ENCODE results near the gene RFK.
"Not testable (repeated sequence)": the region's sequence is repeated elsewhere in the genome, so short reads cannot be mapped to it uniquely, and the experiment has no call there.

Gene RFK

GRCh38 chr9:76365028-76365427 lies 29.2 kb downstream of the RFK start:
- H3K9me3 Mint-ChIP-seq = no peaks in the 10 kb centered on the region
- no peaks in the 10 kb centered on the region for H3K4me1 Mint-ChIP-seq
- no peak overlapping the region for H3K4me3 Mint-ChIP-seq
- ATAC-seq (no peak), DNase-seq (ENCODE audit: low spot score in 2 of 2) (no peak)
- no peaks in the 10 kb centered on the region for H3K36me3 Mint-ChIP-seq
- H3K27ac Mint-ChIP-seq = no peak overlapping the region

- Mint-ChIP-seq H3K4me3 (no peak overlapping the region), H3K9me3 (no peaks in the 10 kb centered on the region), H3K36me3 (no peaks in the 10 kb centered on the region), H3K27ac (no peak overlapping the region), H3K4me1 (no peaks in the 10 kb centered on the region)
- ATAC-seq (no peak), DNase-seq (ENCODE audit: low spot score in 2 of 2) (no peak)
Measured at GRCh38 chr9:76363032-76363395, 31.2 kb downstream of the RFK start.

DNA sequence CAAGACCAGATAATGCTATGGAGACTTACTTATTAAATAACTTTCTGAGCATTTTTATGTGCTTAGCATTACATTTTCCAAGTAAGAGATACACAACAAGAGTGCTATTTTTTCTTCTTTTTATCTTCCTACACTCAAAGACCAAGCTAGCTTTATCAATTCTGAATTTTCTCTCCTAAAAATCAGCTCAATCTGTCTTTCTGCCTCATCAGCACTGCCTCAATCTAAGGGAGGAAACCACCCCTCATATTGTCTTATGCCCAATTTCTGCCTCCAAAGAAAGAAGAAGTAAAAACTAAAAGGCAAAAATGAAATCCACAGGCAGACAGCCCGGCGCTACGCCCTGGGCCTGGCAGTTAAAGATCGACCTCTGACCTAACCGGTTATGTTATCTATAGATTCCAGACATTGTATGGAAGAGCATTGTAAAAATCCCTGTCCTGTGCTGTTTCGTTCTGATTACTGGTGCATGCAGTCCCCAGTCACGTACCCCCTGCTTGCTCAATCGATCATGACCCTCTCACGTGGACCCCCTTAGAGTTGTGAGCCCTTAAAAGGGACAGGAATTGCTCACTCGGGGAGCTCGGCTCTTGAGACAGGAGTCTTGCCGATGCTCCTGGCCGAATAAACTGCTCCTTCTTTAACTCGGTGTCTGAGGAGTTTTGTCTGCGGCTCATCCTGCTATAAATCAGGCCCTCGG lies 31.7 kb downstream of the RFK start:
- H3K27ac Mint-ChIP-seq = not testable (repeated sequence)

DNA sequence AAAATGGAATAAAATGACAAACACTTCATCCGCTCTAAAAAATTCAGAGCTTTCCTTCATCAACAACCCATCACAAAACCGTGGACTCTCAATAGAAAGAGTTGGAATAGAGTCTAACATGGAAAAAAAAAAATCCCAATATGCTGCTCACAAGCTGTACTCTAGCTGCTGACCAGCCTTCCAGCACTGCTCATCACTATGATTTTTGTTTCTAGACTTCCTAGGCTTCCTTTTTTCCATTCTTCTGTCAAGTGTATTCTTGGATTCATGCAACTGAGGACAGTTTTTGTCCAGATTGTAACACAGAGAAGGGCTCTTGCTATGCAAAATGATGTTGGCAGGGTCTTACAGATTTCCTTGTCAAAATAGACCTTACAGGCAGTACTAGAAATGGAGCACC lies 34.5 kb downstream of the RFK start:
- ATAC-seq (no peak), DNase-seq (ENCODE audit: low spot score in 2 of 2) (no peak)
- Mint-ChIP-seq H3K36me3 (no peaks in the 10 kb centered on the region), H3K27ac (no peak overlapping the region), H3K4me1 (no peaks in the 10 kb centered on the region), H3K9me3 (no peaks in the 10 kb centered on the region), H3K4me3 (no peak overlapping the region)

More for the DNA sequence above, 31.7 kb downstream of the RFK start:
- ATAC-seq; H3K4me3 Mint-ChIP-seq; H3K9me3 Mint-ChIP-seq; DNase-seq (ENCODE audit: low spot score in 2 of 2); H3K4me1 Mint-ChIP-seq; H3K36me3 Mint-ChIP-seq: not testable (repeated sequence)

DNA sequence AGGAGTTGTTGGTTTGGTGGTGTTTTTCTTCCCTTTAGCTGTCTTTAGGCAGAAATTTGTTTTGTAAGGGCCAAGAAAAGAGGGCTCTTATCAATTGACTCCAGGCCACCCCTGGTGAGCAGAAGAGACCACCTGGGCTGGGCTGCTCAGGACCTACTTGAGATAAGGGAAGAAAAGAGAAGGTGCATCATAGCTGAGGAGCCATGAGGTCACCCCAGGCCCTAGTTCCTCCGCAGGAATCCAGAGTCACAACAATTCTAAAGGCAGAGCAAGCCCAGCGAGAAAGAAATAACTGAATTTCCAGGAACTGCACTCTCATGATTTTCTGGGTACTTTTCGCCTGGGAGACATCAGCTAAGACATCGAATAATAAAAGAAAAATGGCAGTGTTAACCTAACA lies 34.9 kb downstream of the RFK start:
- no peak for DNase-seq (ENCODE audit: low spot score in 2 of 2)
- Mint-ChIP-seq H3K36me3 (no peaks in the 10 kb centered on the region), H3K4me1 (no peaks in the 10 kb centered on the region), H3K27ac (no peak overlapping the region), H3K9me3 (no peaks in the 10 kb centered on the region), H3K4me3 (no peak overlapping the region)
- ATAC-seq = no peak

GRCh38 chr9:76358628-76359280 lies 35.5 kb downstream of the RFK start:
- Mint-ChIP-seq H3K4me3 (no peak overlapping the region), H3K36me3 (no peaks in the 10 kb centered on the region), H3K4me1 (no peaks in the 10 kb centered on the region), H3K9me3 (no peaks in the 10 kb centered on the region), H3K27ac (no peak overlapping the region)
- ATAC-seq (no peak), DNase-seq (ENCODE audit: low spot score in 2 of 2) (no peak)

DNA sequence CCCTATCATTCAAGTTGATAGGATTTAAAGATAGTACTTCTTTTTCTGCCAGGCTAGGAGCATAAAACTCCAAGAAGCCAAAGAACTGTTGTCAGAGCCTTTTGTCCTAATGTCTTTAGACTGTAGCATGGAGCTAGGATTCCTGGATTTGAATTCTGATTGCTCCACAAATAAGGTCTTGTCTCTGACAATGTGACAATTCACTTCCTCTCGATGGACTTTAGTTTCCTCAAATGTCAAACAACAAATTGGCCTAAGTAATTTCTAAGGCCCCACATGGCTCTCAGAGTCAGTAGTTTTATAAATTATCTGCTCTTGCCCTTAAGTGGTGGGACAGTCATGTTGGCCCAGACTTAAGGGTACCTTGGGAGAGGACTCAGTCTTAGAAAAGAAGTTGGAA lies 36.7 kb downstream of the RFK start:
- H3K4me1 Mint-ChIP-seq = no peaks in the 10 kb centered on the region
- no peak overlapping the region for H3K4me3 Mint-ChIP-seq
- DNase-seq (ENCODE audit: low spot score in 2 of 2) (no peak), ATAC-seq (no peak)
- no peak overlapping the region for H3K27ac Mint-ChIP-seq
- H3K9me3 Mint-ChIP-seq = no peaks in the 10 kb centered on the region
- H3K36me3 Mint-ChIP-seq = no peaks in the 10 kb centered on the region

DNA sequence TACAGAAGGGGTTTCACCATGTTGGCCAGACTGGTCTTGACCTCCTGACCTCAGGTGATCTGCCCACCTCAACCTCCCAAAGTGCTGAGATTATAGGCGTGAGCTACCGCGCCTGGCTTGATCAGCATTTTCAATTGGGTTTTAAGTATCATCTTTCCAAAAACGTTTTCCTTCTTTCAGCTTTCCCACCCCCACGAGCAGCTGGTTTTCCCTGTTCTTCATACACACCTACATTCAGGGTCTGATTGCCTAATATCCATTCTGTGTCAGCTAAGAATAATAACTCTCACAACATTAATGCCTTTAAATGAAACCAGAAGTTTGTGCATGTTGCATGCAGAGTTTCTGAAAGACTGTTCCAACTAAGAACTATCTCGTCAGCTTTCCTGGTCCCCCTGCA lies 38.3 kb downstream of the RFK start:
- no peak for ATAC-seq
- DNase-seq (ENCODE audit: low spot score in 2 of 2) = no peak
- Mint-ChIP-seq H3K36me3 (no peaks in the 10 kb centered on the region), H3K9me3 (no peaks in the 10 kb centered on the region), H3K4me1 (peaks cover 7% of the 10 kb centered on the region), H3K27ac (no peak overlapping the region), H3K4me3 (no peak overlapping the region)

DNA sequence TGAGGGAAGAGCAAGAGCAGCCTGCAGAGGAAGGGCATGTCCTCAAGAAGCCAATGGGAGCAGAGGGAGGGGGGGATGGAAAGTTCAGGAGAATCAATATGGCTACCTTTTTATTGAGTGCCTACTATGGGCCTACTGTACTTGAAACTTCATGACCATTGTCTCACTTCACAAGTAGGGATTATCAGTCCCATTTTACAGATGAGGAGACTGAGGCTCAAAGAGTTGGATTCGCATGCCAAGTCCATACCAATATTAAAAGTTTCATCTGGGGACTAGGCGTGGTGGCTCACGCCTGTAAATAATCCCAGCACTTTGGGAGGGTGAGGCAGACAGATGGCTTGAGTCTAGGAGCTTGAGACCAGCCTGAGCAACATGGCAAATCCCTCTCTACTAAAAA lies 40.0 kb downstream of the RFK start:
- no peak for DNase-seq (ENCODE audit: low spot score in 2 of 2)
- peaks cover 7% of the 10 kb centered on the region for H3K4me1 Mint-ChIP-seq
- no peaks in the 10 kb centered on the region for H3K36me3 Mint-ChIP-seq
- H3K4me3 Mint-ChIP-seq = no peak overlapping the region
- H3K9me3 Mint-ChIP-seq = no peaks in the 10 kb centered on the region
- ATAC-seq = no peak
- no peak overlapping the region for H3K27ac Mint-ChIP-seq

DNA sequence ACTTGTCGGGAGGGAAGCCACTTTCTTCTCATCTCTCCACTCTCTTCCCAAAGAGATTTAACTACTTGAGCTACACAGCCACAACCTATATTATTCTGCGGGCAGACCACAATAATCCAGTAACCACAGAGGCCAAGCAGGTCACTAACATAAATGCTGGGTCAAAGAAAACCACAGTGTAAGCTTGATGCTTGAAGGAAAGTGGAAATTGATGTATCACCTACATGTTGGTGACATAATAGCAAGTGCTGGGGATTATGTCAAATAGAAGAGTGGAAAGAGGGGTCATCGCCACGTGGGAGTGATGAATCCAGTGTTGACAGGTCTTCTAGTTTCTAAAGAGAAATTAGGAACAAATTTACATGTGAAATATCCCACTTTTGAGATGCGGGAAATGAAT lies 40.9 kb downstream of the RFK start:
- Mint-ChIP-seq H3K4me3 (no peak overlapping the region), H3K4me1 (peaks cover 7% of the 10 kb centered on the region), H3K36me3 (no peaks in the 10 kb centered on the region), H3K27ac (no peak overlapping the region), H3K9me3 (no peaks in the 10 kb centered on the region)
- DNase-seq (ENCODE audit: low spot score in 2 of 2) = no peak
- ATAC-seq = no peak

- H3K27ac Mint-ChIP-seq = no peak overlapping the region
- no peaks in the 10 kb centered on the region for H3K9me3 Mint-ChIP-seq
- DNase-seq (ENCODE audit: low spot score in 2 of 2) = no peak
- no peak overlapping the region for H3K4me3 Mint-ChIP-seq
- peaks cover 7% of the 10 kb centered on the region for H3K4me1 Mint-ChIP-seq
- ATAC-seq = no peak
- no peaks in the 10 kb centered on the region for H3K36me3 Mint-ChIP-seq
Measured at GRCh38 chr9:76352026-76352620, 42.1 kb downstream of the RFK start.

DNA sequence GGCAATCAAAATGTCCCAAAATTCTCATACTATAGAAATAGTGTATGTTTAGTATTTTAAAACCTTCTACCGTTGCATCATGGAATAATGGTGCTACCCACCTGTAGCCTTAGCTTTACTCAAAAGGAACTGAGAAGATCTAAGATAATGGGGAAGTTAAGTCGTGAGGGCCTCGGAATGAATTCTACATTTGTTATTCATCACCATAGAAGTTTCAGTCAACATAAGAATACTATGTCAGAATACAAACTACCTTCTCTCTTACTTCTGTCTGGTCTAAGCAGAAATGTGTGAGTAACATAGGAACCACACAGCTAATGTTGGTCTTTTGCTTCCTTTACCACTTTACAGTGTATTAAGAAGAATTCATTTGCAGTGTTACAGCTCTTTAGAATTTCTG lies 43.2 kb downstream of the RFK start:
- H3K4me1 Mint-ChIP-seq = peaks cover 7% of the 10 kb centered on the region

DNA sequence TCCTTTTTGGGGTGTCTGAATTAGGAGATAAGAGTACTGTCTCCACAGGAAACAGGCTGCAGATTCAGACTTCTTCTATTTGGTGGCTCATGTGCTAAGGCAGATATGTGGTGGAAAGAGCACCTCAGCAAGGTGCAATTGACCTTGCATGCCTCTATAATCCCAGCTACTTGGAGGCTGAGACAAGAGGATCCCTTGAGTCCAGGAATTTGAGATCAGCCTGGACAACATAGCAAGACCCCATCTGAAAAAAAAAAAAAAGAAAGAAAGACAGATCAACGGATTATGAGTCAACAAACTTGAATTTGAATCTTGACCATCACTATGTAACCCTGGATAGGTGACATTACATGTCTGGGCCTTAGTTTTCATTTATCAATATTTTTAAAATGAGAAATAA lies 44.4 kb downstream of the RFK start:
- peaks cover 7% of the 10 kb centered on the region for H3K4me1 Mint-ChIP-seq
- no peaks in the 10 kb centered on the region for H3K9me3 Mint-ChIP-seq
- H3K27ac Mint-ChIP-seq = no peak overlapping the region
- H3K36me3 Mint-ChIP-seq = no peaks in the 10 kb centered on the region
- ATAC-seq (no peak), DNase-seq (ENCODE audit: low spot score in 2 of 2) (no peak)
- H3K4me3 Mint-ChIP-seq = no peak overlapping the region

More for the DNA sequence above, 43.2 kb downstream of the RFK start:
- ATAC-seq (no peak), DNase-seq (ENCODE audit: low spot score in 2 of 2) (no peak)
- H3K27ac Mint-ChIP-seq = no peak overlapping the region
- no peak overlapping the region for H3K4me3 Mint-ChIP-seq
- no peaks in the 10 kb centered on the region for H3K36me3 Mint-ChIP-seq
- H3K9me3 Mint-ChIP-seq = no peaks in the 10 kb centered on the region

GRCh38 chr9:76342858-76343257 lies 51.4 kb downstream of the RFK start:
- ATAC-seq (no peak), DNase-seq (ENCODE audit: low spot score in 2 of 2) (no peak)
- H3K4me1 Mint-ChIP-seq = no peaks in the 10 kb centered on the region
- peaks cover 3% of the 10 kb centered on the region for H3K9me3 Mint-ChIP-seq
- H3K36me3 Mint-ChIP-seq = no peaks in the 10 kb centered on the region
- no peak overlapping the region for H3K4me3 Mint-ChIP-seq
- H3K27ac Mint-ChIP-seq = no peak overlapping the region

DNA sequence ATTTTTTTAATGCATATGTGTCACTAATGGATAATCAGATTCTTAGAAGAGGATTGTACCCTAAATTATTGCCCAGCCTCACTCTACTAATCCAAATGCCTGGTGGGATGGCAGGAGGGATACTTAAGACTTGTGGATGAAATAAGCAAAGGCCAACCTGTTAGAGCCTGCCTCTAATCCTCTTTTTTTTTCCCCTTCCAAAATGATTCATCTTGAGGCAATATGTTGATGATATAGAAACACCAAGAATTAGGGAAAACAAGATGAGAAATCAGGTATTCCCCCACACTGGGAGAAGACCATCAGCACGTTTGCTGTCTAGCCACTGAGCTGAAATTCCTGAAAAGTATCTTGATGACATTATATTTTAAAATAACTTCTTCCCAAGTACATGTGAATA lies 52.0 kb downstream of the RFK start:
- H3K9me3 Mint-ChIP-seq = peaks cover 3% of the 10 kb centered on the region
- H3K4me3 Mint-ChIP-seq = no peak overlapping the region
- DNase-seq (ENCODE audit: low spot score in 2 of 2) (no peak), ATAC-seq (no peak)
- H3K4me1 Mint-ChIP-seq = no peaks in the 10 kb centered on the region
- H3K27ac Mint-ChIP-seq = no peak overlapping the region
- H3K36me3 Mint-ChIP-seq = no peaks in the 10 kb centered on the region

DNA sequence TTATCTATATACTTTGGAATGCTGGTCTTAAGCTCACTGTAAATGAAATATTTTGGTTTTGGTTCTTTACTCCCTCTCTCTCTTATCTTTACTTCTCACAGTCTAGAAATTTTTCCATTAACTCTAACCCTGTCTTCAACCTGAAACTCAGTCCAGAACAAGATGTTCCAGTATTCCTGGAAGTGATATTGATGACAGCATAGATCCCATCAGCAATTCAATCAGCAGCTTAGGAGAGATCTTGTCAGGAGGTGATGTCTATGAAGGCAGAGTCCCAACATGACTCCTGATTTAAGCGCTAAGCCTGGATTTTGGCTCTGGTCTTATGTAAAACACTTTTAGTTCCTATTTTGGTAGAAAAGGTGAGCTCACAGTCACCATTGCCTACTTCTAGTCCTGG lies 52.6 kb downstream of the RFK start:
- H3K36me3 Mint-ChIP-seq = no peaks in the 10 kb centered on the region
- H3K9me3 Mint-ChIP-seq = peaks cover 3% of the 10 kb centered on the region
- ATAC-seq = no peak
- DNase-seq (ENCODE audit: low spot score in 2 of 2) = no peak
- no peaks in the 10 kb centered on the region for H3K4me1 Mint-ChIP-seq
- H3K4me3 Mint-ChIP-seq = no peak overlapping the region
- no peak overlapping the region for H3K27ac Mint-ChIP-seq
